Naive B cell (primary cell): ENCODE data around the gene SLC25A52. TPM values are rescaled to one million over a fixed set of nuclear protein-coding genes. Genes with fewer than 3 reads are reported as not detected.
"Not testable (repeated sequence)": the region's sequence is repeated elsewhere in the genome, so short reads cannot be mapped to it uniquely, and the experiment has no call there.

ENCODE experiments used
- ATAC-seq, 2 donors: fragments of 150-1000 bp; cut with Tn5 transposase; 2 replicates each; pipeline ENCODE4 v1.10.0; 2021; ENCODE audit warnings: low read depth in 2 of 2, mild to moderate bottlenecking in 2 of 2, moderate library complexity in 2 of 2
- DNase-seq: peaks from one replicate; pipeline ENCODE4 v3.0.0; 2022
- H3K27ac Mint-ChIP-seq, 6 donors: one replicate each; pipeline ENCODE4 v1.8.0; 2020 to 2022; ENCODE audit warnings: mild to moderate bottlenecking in 6 of 6, mixed read lengths in 6 of 6, moderate library complexity in 5 of 6, inconsistent platforms in 2 of 6
- H3K27me3 Mint-ChIP-seq, 3 donors: one replicate each; pipeline ENCODE4 v1.8.0; 2021 to 2022; ENCODE audit warnings: mixed read lengths in 3 of 3, mild to moderate bottlenecking in 1 of 3
- H3K36me3 Mint-ChIP-seq, 2 donors: one replicate each; pipeline ENCODE4 v1.8.0; 2020 to 2022; ENCODE audit warnings: mixed read lengths in 2 of 2, inconsistent platforms in 1 of 2, mild to moderate bottlenecking in 1 of 2
- H3K4me1 Mint-ChIP-seq, 3 donors: one replicate each; pipeline ENCODE4 v1.8.0; 2020 to 2022; ENCODE audit warnings: mixed read lengths in 3 of 3, inconsistent platforms in 1 of 3, mild to moderate bottlenecking in 1 of 3, moderate library complexity in 1 of 3
- H3K4me3 Mint-ChIP-seq, 8 donors: one replicate each; pipeline ENCODE4 v1.8.0; 2020 to 2022; ENCODE audit warnings: mild to moderate bottlenecking in 8 of 8, mixed read lengths in 8 of 8, moderate library complexity in 8 of 8, inconsistent platforms in 2 of 8
- H3K9me3 Mint-ChIP-seq, 7 donors: one replicate each; pipeline ENCODE4 v1.8.0; 2020 to 2022; ENCODE audit warnings: mixed read lengths in 7 of 7, mild to moderate bottlenecking in 5 of 7, inconsistent platforms in 2 of 7, moderate library complexity in 1 of 7
- polyA plus RNA-seq, 6 donors: library from polyadenylated mRNA; unstranded; fragments of 300-500 nt; fragmentation: Illumina TruSeq; gene quantifications; one replicate each; pipeline ENCODE4 v1.2.3, GENCODE V29; 2021; ENCODE audit warnings: low read depth in 6 of 6

The SLC25A52 gene, protein sequence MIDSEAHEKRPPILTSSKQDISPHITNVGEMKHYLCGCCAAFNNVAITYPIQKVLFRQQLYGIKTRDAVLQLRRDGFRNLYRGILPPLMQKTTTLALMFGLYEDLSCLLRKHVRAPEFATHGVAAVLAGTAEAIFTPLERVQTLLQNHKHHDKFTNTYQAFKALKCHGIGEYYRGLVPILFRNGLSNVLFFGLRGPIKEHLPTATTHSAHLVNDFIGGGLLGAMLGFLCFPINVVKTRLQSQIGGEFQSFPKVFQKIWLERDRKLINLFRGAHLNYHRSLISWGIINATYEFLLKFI
- polyA plus RNA-seq: not detected

DNA sequence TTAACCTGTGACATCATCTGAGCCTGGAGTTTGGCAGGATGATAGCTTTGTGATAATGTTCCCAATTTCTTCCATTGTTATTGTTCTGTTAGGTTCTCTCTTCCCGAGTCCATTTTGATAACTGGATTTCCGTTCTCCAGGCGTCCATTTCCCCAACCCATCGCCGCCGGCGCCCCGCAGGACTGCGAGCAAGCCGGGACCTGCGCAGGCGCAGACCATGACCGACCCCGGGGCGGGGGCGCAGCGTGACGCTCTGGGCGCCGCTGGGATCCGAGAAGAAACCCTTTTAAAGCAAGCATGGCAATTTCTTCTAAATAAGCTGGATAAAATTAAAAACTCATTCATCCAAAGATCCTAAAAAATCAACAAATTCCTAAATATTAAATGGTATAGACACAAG is at the start of gene SLC25A52:
Gene SLC25A52 (minus strand): TSS at position 186 of the 400 bp plus-strand sequence. CDS start 219 bp downstream, outside the sequence.
- Mint-ChIP-seq H3K4me1 (no peaks in the 10 kb centered on the region), H3K27me3 (peaks cover 3 to 8% (median 4%) of the 10 kb centered on the region in 3 donors), H3K9me3 (peaks cover 0 to 3% (median 0%) of the 10 kb centered on the region in 7 donors), H3K36me3 (no peaks in the 10 kb centered on the region), H3K27ac (no peak within 1 kb of the TSS), H3K4me3 (no peak within 1 kb of the TSS)
- ATAC-seq (no peak), DNase-seq (no peak)

- H3K27ac Mint-ChIP-seq, H3K27me3 Mint-ChIP-seq, H3K36me3 Mint-ChIP-seq, H3K9me3 Mint-ChIP-seq, DNase-seq, H3K4me3 Mint-ChIP-seq, ATAC-seq, H3K4me1 Mint-ChIP-seq: not testable (repeated sequence)
Measured at GRCh38 chr18:31809049-31809448, 48.4 kb upstream of the SLC25A52 start.

DNA sequence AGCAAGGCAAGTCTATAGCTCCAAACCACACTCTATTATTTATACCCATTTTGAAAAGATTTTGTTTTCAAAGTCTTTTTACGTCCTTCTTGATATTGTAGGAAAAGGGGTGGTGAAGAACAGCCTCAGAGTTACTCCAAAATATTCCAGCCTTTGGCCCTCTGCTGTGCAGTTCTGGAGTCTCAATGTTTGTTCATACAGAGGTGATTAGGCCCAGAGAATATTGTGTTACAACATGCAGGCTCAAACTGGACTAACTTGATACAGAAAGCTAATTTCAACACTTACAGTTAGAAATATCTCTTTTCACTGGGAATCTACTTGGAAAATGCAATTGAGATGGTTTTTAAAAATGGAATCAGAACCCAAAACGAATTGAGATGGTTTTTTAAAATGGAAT is 40.4 kb upstream of the SLC25A52 start:
- Mint-ChIP-seq H3K4me1 (no peaks in the 10 kb centered on the region), H3K9me3 (no peaks in the 10 kb centered on the region), H3K27ac (no peak overlapping the region), H3K4me3 (no peak overlapping the region), H3K27me3 (no peaks in the 10 kb centered on the region), H3K36me3 (no peaks in the 10 kb centered on the region)
- ATAC-seq (no peak), DNase-seq (no peak)

- H3K27me3 Mint-ChIP-seq, H3K4me3 Mint-ChIP-seq, H3K36me3 Mint-ChIP-seq, H3K9me3 Mint-ChIP-seq, ATAC-seq, H3K27ac Mint-ChIP-seq, H3K4me1 Mint-ChIP-seq, DNase-seq: not testable (repeated sequence)
Measured at GRCh38 chr18:31799257-31799656, 38.6 kb upstream of the SLC25A52 start.

DNA sequence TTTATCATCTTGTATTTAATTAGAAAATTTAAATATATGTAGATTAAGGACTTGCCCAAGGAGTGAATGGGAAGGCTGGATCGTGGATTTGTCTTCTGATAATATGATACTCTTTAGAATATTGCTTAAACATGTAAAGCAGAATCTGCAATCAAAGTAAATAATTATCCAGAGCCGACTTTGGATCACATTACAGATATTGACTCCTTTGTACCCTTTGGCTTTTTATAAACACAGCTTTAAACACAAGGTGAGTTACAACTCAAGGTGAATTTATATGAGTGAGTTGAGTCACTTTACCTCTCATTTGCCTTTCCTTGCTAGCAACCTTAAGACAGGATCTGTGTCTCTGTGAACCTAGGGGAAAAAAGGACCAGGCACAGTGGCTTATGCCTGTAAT is 37.7 kb upstream of the SLC25A52 start:
- Mint-ChIP-seq H3K36me3 (no peaks in the 10 kb centered on the region), H3K27me3 (no peaks in the 10 kb centered on the region), H3K27ac (no peak overlapping the region), H3K4me1 (no peaks in the 10 kb centered on the region), H3K4me3 (no peak overlapping the region), H3K9me3 (no peaks in the 10 kb centered on the region)
- ATAC-seq (no peak), DNase-seq (no peak)

DNA sequence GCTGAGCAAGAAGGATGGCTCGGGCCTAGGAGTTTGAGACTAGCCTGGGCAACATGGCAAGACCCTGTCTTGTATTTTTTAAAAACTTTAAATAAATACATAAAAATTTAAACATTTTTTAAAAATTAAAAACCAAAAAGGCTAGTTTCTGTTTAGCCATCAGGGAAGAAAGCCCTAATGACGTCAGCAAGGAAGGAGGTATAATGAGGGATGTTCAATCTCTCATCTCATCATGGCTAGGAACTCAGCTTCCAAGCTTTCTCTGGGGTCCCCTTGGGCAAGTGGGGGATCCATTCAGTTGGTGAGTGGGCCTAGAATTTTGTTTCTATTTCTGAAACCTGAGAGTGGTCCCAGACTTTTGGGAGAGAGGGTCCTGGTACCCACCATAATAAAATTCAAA is 35.1 kb upstream of the SLC25A52 start:
- H3K9me3 Mint-ChIP-seq: no peaks in the 10 kb centered on the region

GRCh38 chr18:31793531-31793930 is 32.9 kb upstream of the SLC25A52 start:
- Mint-ChIP-seq H3K4me3 (no peak overlapping the region), H3K9me3 (no peaks in the 10 kb centered on the region), H3K27me3 (no peaks in the 10 kb centered on the region), H3K36me3 (no peaks in the 10 kb centered on the region), H3K4me1 (peaks cover 0 to 9% (median 0%) of the 10 kb centered on the region in 3 donors), H3K27ac (peak overlapping the region in 1 of 6 donors; percentile 35)
- ATAC-seq: no peak
- no peak for DNase-seq

More for the DNA sequence above, 35.1 kb upstream of the SLC25A52 start:
- Mint-ChIP-seq H3K27ac (no peak overlapping the region), H3K36me3 (no peaks in the 10 kb centered on the region), H3K4me3 (no peak overlapping the region), H3K4me1 (peaks cover 0 to 8% (median 0%) of the 10 kb centered on the region in 3 donors), H3K27me3 (no peaks in the 10 kb centered on the region)
- ATAC-seq (no peak), DNase-seq (no peak)

GRCh38 chr18:31792580-31792911 is 31.9 kb upstream of the SLC25A52 start:
- H3K36me3 Mint-ChIP-seq: no peaks in the 10 kb centered on the region
- no peaks in the 10 kb centered on the region for H3K9me3 Mint-ChIP-seq
- H3K4me3 Mint-ChIP-seq: no peak overlapping the region
- H3K4me1 Mint-ChIP-seq: peaks cover 0 to 9% (median 0%) of the 10 kb centered on the region in 3 donors
- ATAC-seq (no peak), DNase-seq (no peak)
- no peak overlapping the region for H3K27ac Mint-ChIP-seq
- no peaks in the 10 kb centered on the region for H3K27me3 Mint-ChIP-seq

- H3K9me3 Mint-ChIP-seq: no peaks in the 10 kb centered on the region
- no peak overlapping the region for H3K4me3 Mint-ChIP-seq
- no peaks in the 10 kb centered on the region for H3K27me3 Mint-ChIP-seq
- no peak for DNase-seq
- peaks cover 0 to 9% (median 0%) of the 10 kb centered on the region in 3 donors for H3K4me1 Mint-ChIP-seq
- no peak overlapping the region for H3K27ac Mint-ChIP-seq
- no peaks in the 10 kb centered on the region for H3K36me3 Mint-ChIP-seq
- peak in 1 of 2 donors; percentile 37 for ATAC-seq
Measured at GRCh38 chr18:31791817-31792579, 31.3 kb upstream of the SLC25A52 start.

DNA sequence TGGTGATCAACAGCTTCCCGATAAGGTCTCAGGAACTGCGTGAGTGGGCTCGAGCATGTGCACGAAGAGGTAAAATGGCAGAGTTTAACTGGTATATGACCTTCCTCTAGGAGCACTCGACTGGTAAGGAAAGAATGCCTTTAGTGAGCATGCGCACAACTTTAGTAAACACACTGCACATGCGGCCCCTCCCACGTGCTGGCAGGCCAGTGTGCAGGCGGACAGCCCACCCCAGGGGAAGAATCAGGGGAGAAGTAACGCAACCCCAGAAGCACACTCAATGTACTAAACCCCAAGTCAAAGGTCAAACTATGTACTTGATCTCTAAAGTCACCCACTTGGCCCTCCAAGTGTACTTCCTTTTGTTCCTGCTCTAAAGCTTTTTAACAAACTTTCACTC is 28.7 kb upstream of the SLC25A52 start:
- Mint-ChIP-seq H3K4me1 (peaks cover 0 to 9% (median 0%) of the 10 kb centered on the region in 3 donors), H3K27me3 (no peaks in the 10 kb centered on the region), H3K27ac (no peak overlapping the region), H3K36me3 (no peaks in the 10 kb centered on the region), H3K9me3 (no peaks in the 10 kb centered on the region), H3K4me3 (no peak overlapping the region)
- DNase-seq: no peak
- ATAC-seq: no peak

- no peak for DNase-seq
- no peak for ATAC-seq
- Mint-ChIP-seq H3K9me3 (peaks cover 9 to 26% (median 22%) of the 10 kb centered on the region in 7 donors), H3K4me1 (no peaks in the 10 kb centered on the region), H3K4me3 (no peak overlapping the region), H3K27ac (no peak overlapping the region), H3K27me3 (peaks cover 0 to 5% (median 0%) of the 10 kb centered on the region in 3 donors), H3K36me3 (peaks cover 3 to 15% of the 10 kb centered on the region in 2 donors)
Measured at GRCh38 chr18:31783059-31783458, 22.4 kb upstream of the SLC25A52 start.

DNA sequence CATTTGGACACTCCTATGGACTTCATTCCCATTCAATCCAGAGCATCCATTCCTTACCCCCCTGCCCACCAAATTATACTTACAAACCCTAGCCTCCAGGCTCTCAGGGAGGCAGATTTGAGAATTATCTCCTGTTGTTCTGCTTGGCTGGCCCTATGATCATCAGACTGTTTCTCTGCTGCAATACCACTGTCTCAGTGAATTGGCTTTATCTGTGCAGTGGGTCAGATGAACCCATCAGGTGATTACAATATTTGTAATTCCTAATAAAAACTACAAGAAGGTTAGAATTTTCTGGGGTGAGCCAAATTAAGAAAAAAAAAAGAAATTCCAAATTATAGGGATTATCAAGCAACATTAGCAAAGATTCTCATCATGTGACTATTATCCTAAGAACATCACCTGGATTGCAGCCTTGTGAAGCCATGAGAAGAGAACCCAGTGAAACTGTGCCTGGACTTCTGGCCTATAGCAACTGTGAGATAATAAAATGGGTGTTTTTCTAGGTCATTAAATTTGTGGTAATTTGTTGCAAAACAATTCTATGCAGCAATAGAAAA is 17.8 kb upstream of the SLC25A52 start:
- no peaks in the 10 kb centered on the region for H3K4me1 Mint-ChIP-seq
- DNase-seq (no peak), ATAC-seq (no peak)
- H3K9me3 Mint-ChIP-seq: peaks cover 10 to 38% (median 29%) of the 10 kb centered on the region in 7 donors
- H3K27me3 Mint-ChIP-seq: peaks cover 0 to 5% (median 0%) of the 10 kb centered on the region in 3 donors
- H3K36me3 Mint-ChIP-seq: peaks cover 8 to 18% of the 10 kb centered on the region in 2 donors
- no peak overlapping the region for H3K4me3 Mint-ChIP-seq
- peak overlapping the region in 1 of 6 donors; percentile 16 for H3K27ac Mint-ChIP-seq

DNA sequence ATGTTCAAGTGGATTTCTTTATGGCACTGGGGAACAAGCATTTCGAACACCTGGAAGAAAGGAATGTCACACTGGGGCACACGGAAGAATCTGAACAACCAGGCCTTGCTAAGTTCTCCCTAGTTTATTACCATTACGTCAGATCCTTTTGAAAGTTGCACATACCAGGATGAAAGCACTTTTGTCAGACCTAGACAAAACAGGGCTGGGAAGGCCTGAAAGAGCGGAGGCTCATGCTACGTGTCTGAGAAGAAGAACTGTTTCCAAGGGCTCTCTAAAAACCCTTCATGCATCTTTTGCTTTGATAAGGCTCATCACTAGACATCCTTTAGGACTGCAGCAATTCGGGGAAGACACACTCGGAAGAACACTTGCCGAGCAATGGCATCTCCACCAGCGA is 15.4 kb upstream of the SLC25A52 start:
- H3K27ac Mint-ChIP-seq: no peak overlapping the region
- peaks cover 0 to 5% (median 0%) of the 10 kb centered on the region in 3 donors for H3K27me3 Mint-ChIP-seq
- no peak for DNase-seq
- ATAC-seq: no peak
- H3K36me3 Mint-ChIP-seq: peaks cover 7 to 18% of the 10 kb centered on the region in 2 donors
- H3K9me3 Mint-ChIP-seq: peaks cover 10 to 38% (median 29%) of the 10 kb centered on the region in 7 donors
- H3K4me3 Mint-ChIP-seq: no peak overlapping the region
- no peaks in the 10 kb centered on the region for H3K4me1 Mint-ChIP-seq

GRCh38 chr18:31774962-31775361 is 14.3 kb upstream of the SLC25A52 start:
- Mint-ChIP-seq H3K4me3 (no peak overlapping the region), H3K4me1 (no peaks in the 10 kb centered on the region), H3K36me3 (peaks cover 5 to 17% of the 10 kb centered on the region in 2 donors), H3K27ac (peak overlapping the region in 1 of 6 donors; percentile 78), H3K27me3 (peaks cover 0 to 5% (median 5%) of the 10 kb centered on the region in 3 donors), H3K9me3 (peaks cover 10 to 31% (median 25%) of the 10 kb centered on the region in 7 donors)
- DNase-seq: no peak
- ATAC-seq: no peak
